Activated CD4-positive, CD25-positive, alpha-beta regulatory T cell treated with anti-CD3 and anti-CD28 coated beads, Interleukin-2, amount 50 U/mL, for 16 hours (primary cell): Measurements from ENCODE around the gene PPTC7.
A peak's percentile ranks its signal among the peaks of the same experiment; 100 is the strongest.
"Not testable (repeated sequence)": the region's sequence is repeated elsewhere in the genome, so short reads cannot be mapped to it uniquely, and the experiment has no call there.

Experiments
- DNase-seq: peaks from one replicate; pipeline ENCODE4 v3.0.0-alpha.2; 2020; ENCODE audit warnings: low read depth, low spot score

PPTC7 gene

GRCh38 chr12:110536834-110537604 is 46.1 kb downstream of the PPTC7 start:
- no peak for DNase-seq

GRCh38 chr12:110534811-110535210 is 48.3 kb downstream of the PPTC7 start:
- DNase-seq = no peak

GRCh38 chr12:110533607-110534006 is 49.5 kb downstream of the PPTC7 start:
- no peak for DNase-seq

GRCh38 chr12:110532644-110533043 is 50.5 kb downstream of the PPTC7 start:
- DNase-seq = no peak

GRCh38 chr12:110531741-110532333 is 51.3 kb downstream of the PPTC7 start:
- DNase-seq = no peak

GRCh38 chr12:110530511-110530910 is 52.6 kb downstream of the PPTC7 start:
- no peak for DNase-seq

GRCh38 chr12:110528277-110528839 is 54.8 kb downstream of the PPTC7 start:
- no peak for DNase-seq

- DNase-seq = not testable (repeated sequence)
These were observed 62.0 kb downstream of the PPTC7 start for GRCh38 chr12:110520876-110521712.

GRCh38 chr12:110518014-110518413 is 65.1 kb downstream of the PPTC7 start:
- not testable (repeated sequence) for DNase-seq

- no peak for DNase-seq
These were observed 66.1 kb downstream of the PPTC7 start for GRCh38 chr12:110516995-110517394.

- no peak for DNase-seq
These were observed 68.8 kb downstream of the PPTC7 start for GRCh38 chr12:110514363-110514762.

GRCh38 chr12:110513842-110514241 is 69.3 kb downstream of the PPTC7 start:
- DNase-seq = no peak

- no peak for DNase-seq
These were observed 75.0 kb downstream of the PPTC7 start for GRCh38 chr12:110508071-110508586.

GRCh38 chr12:110505332-110505731 is 77.8 kb downstream of the PPTC7 start:
- DNase-seq = no peak

- DNase-seq = no peak
These were observed 79.7 kb downstream of the PPTC7 start for GRCh38 chr12:110503432-110503831.

- peak; percentile 97 for DNase-seq
These were observed 81.1 kb downstream of the PPTC7 start, which contains the start of the genes RAD9B and VPS29 for GRCh38 chr12:110501752-110502738. RAD9B (plus strand) TSS chr12:110502331; CDS start chr12:110502338, 7 bp downstream. VPS29 (minus strand) TSS chr12:110502111; CDS start chr12:110502051, 60 bp downstream.

GRCh38 chr12:110501399-110501751 is 81.7 kb downstream of the PPTC7 start:
- no peak for DNase-seq

- no peak for DNase-seq
These were observed 84.0 kb downstream of the PPTC7 start for GRCh38 chr12:110498984-110499706.
